ENCODE measurements around the gene CR1L.

The CR1L gene

DNA sequence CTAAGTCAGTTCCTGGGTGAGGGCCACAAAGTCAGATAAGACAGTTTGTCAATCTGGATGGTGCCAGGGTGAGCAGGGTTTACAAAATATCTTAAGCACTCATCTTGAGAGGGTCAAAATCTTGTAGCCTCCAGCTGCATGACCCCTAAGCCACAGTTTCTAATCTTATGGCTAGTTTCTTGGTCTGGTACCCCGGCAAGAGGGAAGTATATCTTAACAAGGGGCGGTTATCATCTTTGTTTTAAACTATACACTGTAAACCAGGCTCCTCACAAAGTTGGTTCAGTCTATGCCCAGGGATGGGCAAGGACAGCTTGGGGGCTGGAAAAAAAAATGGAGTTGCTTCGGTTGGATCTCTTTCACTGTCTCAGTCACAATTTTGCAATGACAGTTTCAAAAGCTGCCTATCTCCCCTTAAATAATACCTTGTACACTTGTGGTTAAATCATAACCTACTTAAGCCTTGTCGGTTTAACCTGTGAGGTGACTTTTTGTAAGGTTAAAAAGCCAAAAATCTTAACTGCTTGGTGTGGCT is 99.1 kb downstream of the CR1L start:
- POLR2A ChIA-PET = interaction anchor here (0.7 kb wide), 1 partner anchor 45 kb away, joined by 3 read pairs; no protein-coding TSS in a partner anchor
- H3K27ac ChIP-seq (ENCODE audit: extremely low read depth, low read depth, low read length) = no peak overlapping the region
- H3K4me3 ChIP-seq (ENCODE audit: low read depth, low read length) = no peak overlapping the region
- no peaks in the 10 kb centered on the region for H3K36me3 ChIP-seq (ENCODE audit: control insufficient read depth in 2 of 2, insufficient read depth in 1 of 2, low read length in 2 of 2)
- CTCF ChIA-PET = no interaction called here
- no peaks in the 10 kb centered on the region for H3K9me3 ChIP-seq (ENCODE audit: control insufficient read depth, insufficient read depth, low read depth, low read length)
- H3K4me1 ChIP-seq (ENCODE audit: control insufficient read depth, insufficient read depth, low read length) = no peaks in the 10 kb centered on the region
- TF ChIP-seq, protein P1, sequence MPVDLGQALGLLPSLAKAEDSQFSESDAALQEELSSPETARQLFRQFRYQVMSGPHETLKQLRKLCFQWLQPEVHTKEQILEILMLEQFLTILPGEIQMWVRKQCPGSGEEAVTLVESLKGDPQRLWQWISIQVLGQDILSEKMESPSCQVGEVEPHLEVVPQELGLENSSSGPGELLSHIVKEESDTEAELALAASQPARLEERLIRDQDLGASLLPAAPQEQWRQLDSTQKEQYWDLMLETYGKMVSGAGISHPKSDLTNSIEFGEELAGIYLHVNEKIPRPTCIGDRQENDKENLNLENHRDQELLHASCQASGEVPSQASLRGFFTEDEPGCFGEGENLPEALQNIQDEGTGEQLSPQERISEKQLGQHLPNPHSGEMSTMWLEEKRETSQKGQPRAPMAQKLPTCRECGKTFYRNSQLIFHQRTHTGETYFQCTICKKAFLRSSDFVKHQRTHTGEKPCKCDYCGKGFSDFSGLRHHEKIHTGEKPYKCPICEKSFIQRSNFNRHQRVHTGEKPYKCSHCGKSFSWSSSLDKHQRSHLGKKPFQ (tag by site-specific recombination; IDR thresholded peaks at IDR 0.05) = no peak
- no peak for TF ChIP-seq ZNF561 (tag by site-specific recombination; IDR thresholded peaks at IDR 0.05; ENCODE audit: borderline replicate concordance)
- TF ChIP-seq GLIS1 (tag by site-specific recombination; IDR thresholded peaks at IDR 0.05) = no peak
- TF ChIP-seq ZXDB (tag by site-specific recombination; IDR thresholded peaks at IDR 0.05) = no peak
- TF ChIP-seq ZNF112 (tag by site-specific recombination; IDR thresholded peaks at IDR 0.05) = no peak
- no peak for TF ChIP-seq ZNF37A (tag by site-specific recombination; IDR thresholded peaks at IDR 0.05)
- no peak for TF ChIP-seq KLF1 (tag by site-specific recombination; IDR thresholded peaks at IDR 0.05)
- no peak for TF ChIP-seq ZNF501 (tag by site-specific recombination; IDR thresholded peaks at IDR 0.05)
- TF ChIP-seq WT1 (tag by site-specific recombination; IDR thresholded peaks at IDR 0.05) = no peak
- no peak for TF ChIP-seq SETDB1 (IDR thresholded peaks at IDR 0.05; ENCODE audit: insufficient read length, low read length)
- TF ChIP-seq ZNF785 (tag by site-specific recombination; IDR thresholded peaks at IDR 0.05) = no peak
- TF ChIP-seq GFI1B (tag by site-specific recombination; IDR thresholded peaks at IDR 0.05) = no peak

DNA sequence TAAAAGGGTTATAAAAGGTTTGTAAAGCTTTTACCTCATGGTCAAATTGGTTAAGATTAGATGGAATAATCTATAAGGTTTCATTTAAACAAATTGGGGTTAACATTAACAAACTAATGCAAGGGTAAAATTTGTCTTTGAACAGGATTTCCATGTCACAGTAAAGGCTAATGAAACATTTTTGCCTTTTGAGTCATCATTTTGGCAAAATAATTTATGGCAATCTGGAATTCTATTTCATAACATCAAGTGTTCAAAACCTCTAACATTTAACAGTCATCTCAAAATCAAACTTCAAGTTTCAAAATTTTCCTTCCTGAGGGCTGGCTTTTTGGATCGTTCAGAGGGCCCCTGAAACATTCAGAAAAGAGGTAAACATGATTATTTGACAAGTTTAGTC is 100.4 kb downstream of the CR1L start:
- H3K4me1 ChIP-seq (ENCODE audit: control insufficient read depth, insufficient read depth, low read length) = no peaks in the 10 kb centered on the region; the same call in 1 of the 2 replicates
- no peaks in the 10 kb centered on the region for H3K9me3 ChIP-seq (ENCODE audit: control insufficient read depth, insufficient read depth, low read depth, low read length)
- TF ChIP-seq ZNF596 (tag by site-specific recombination; IDR thresholded peaks at IDR 0.05) = no peak
- no peak for TF ChIP-seq ZNF174 (tag by site-specific recombination; IDR thresholded peaks at IDR 0.05)
- TF ChIP-seq GLI2 (tag by site-specific recombination; IDR thresholded peaks at IDR 0.05; ENCODE audit: borderline replicate concordance, low read depth) = no peak
- TF ChIP-seq GLI4 (tag by site-specific recombination; IDR thresholded peaks at IDR 0.05) = no peak
- no peak for TF ChIP-seq ZFP41 (tag by site-specific recombination; IDR thresholded peaks at IDR 0.05; ENCODE audit: borderline replicate concordance)
- no peak for TF ChIP-seq ZSCAN16 (tag by site-specific recombination; IDR thresholded peaks at IDR 0.05)
- no peak for TF ChIP-seq ZNF292 (tag by site-specific recombination; IDR thresholded peaks at IDR 0.05; ENCODE audit: borderline replicate concordance, low read depth)
- TF ChIP-seq ZNF776 (tag by site-specific recombination; IDR thresholded peaks at IDR 0.05; ENCODE audit: borderline replicate concordance) = no peak
- TF ChIP-seq ZNF23 (tag by site-specific recombination; IDR thresholded peaks at IDR 0.05; ENCODE audit: borderline replicate concordance) = no peak
- no peak for TF ChIP-seq SCRT1 (tag by site-specific recombination; IDR thresholded peaks at IDR 0.05; ENCODE audit: borderline replicate concordance)
- TF ChIP-seq, protein P2, sequence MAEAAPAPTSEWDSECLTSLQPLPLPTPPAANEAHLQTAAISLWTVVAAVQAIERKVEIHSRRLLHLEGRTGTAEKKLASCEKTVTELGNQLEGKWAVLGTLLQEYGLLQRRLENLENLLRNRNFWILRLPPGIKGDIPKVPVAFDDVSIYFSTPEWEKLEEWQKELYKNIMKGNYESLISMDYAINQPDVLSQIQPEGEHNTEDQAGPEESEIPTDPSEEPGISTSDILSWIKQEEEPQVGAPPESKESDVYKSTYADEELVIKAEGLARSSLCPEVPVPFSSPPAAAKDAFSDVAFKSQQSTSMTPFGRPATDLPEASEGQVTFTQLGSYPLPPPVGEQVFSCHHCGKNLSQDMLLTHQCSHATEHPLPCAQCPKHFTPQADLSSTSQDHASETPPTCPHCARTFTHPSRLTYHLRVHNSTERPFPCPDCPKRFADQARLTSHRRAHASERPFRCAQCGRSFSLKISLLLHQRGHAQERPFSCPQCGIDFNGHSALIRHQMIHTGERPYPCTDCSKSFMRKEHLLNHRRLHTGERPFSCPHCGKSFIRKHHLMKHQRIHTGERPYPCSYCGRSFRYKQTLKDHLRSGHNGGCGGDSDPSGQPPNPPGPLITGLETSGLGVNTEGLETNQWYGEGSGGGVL (tag by site-specific recombination; IDR thresholded peaks at IDR 0.05) = no peak
- TF ChIP-seq, protein P3, sequence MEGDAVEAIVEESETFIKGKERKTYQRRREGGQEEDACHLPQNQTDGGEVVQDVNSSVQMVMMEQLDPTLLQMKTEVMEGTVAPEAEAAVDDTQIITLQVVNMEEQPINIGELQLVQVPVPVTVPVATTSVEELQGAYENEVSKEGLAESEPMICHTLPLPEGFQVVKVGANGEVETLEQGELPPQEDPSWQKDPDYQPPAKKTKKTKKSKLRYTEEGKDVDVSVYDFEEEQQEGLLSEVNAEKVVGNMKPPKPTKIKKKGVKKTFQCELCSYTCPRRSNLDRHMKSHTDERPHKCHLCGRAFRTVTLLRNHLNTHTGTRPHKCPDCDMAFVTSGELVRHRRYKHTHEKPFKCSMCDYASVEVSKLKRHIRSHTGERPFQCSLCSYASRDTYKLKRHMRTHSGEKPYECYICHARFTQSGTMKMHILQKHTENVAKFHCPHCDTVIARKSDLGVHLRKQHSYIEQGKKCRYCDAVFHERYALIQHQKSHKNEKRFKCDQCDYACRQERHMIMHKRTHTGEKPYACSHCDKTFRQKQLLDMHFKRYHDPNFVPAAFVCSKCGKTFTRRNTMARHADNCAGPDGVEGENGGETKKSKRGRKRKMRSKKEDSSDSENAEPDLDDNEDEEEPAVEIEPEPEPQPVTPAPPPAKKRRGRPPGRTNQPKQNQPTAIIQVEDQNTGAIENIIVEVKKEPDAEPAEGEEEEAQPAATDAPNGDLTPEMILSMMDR (tag by site-specific recombination; IDR thresholded peaks at IDR 0.05) = no peak
- TF ChIP-seq ZNF792 (tag by site-specific recombination; IDR thresholded peaks at IDR 0.05) = no peak
- TF ChIP-seq, protein P4, sequence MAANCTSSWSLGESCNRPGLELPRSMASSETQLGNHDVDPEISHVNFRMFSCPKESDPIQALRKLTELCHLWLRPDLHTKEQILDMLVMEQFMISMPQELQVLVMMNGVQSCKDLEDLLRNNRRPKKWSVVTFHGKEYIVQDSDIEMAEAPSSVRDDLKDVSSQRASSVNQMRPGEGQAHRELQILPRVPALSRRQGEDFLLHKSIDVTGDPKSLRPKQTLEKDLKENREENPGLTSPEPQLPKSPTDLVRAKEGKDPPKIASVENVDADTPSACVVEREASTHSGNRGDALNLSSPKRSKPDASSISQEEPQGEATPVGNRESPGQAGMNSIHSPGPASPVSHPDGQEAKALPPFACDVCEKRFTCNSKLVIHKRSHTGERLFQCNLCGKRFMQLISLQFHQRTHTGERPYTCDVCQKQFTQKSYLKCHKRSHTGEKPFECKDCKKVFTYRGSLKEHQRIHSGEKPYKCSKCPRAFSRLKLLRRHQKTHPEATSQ (tag by site-specific recombination; IDR thresholded peaks at IDR 0.05) = no peak
- TF ChIP-seq ZNF701 (tag by site-specific recombination; IDR thresholded peaks at IDR 0.05) = no peak
- POLR2A ChIA-PET = no interaction called here
- no peaks in the 10 kb centered on the region for H3K36me3 ChIP-seq (ENCODE audit: control insufficient read depth in 2 of 2, insufficient read depth in 1 of 2, low read length in 2 of 2)
- no peak overlapping the region for H3K27ac ChIP-seq (ENCODE audit: extremely low read depth, low read depth, low read length)
- CTCF ChIA-PET = no interaction called here
- H3K4me3 ChIP-seq (ENCODE audit: low read depth, low read length) = no peak overlapping the region
